HL-60 (cell line): ENCODE measurements around the gene RBMS3.

Source experiments
- DNase-seq, 2 experiments: peaks; one replicate each; pipeline ENCODE4 v3.0.0-alpha.2; 2010 to 2020; ENCODE audit warnings: low read depth in 1 of 2, low spot score in 1 of 2
- H3K27ac ChIP-seq: fragments of 250-450 bp; sonication (Bioruptor Pico); replicated peaks from 2 replicates; pipeline ENCODE4 v1.5.1; 2020; ENCODE audit warnings: mild to moderate bottlenecking, moderate library complexity
- H3K27me3 ChIP-seq: fragments of 250-450 bp; sonication (Bioruptor Pico); 2 replicates; pipeline ENCODE4 v1.5.1; 2021; ENCODE audit warnings: mild to moderate bottlenecking, moderate library complexity; ENCODE audit not compliant: insufficient read depth, poor library complexity, severe bottlenecking
- H3K4me3 ChIP-seq: replicated peaks from 2 replicates; pipeline ENCODE4 v1.5.1; 2011; ENCODE audit warnings: mild to moderate bottlenecking, control low read depth, low read length; ENCODE audit not compliant: insufficient read depth
- GABPA ChIP-seq: IDR thresholded peaks from 2 replicates; pipeline ENCODE4 v1.6.1; 2012; ENCODE audit warnings: low read depth
- POLR2AphosphoS5 ChIP-seq: IDR thresholded peaks from 2 replicates; pipeline ENCODE4 v1.6.1; 2012; ENCODE audit warnings: low read depth
- REST ChIP-seq: IDR thresholded peaks from 2 replicates; pipeline ENCODE4 v1.6.1; 2012; ENCODE audit warnings: low read depth; ENCODE audit not compliant: insufficient replicate concordance
- SPI1 ChIP-seq: IDR thresholded peaks from 2 replicates; pipeline ENCODE4 v1.6.1; 2012; ENCODE audit warnings: low read depth, mild to moderate bottlenecking, borderline replicate concordance
- TF ChIP-seq, protein P1 (sequence below): IDR thresholded peaks from one replicate; pipeline ENCODE4 v1.5.1; 2011; ENCODE audit warnings: low read length, control low read depth, inconsistent platforms; ENCODE audit not compliant: insufficient read depth

The RBMS3 gene

DNA sequence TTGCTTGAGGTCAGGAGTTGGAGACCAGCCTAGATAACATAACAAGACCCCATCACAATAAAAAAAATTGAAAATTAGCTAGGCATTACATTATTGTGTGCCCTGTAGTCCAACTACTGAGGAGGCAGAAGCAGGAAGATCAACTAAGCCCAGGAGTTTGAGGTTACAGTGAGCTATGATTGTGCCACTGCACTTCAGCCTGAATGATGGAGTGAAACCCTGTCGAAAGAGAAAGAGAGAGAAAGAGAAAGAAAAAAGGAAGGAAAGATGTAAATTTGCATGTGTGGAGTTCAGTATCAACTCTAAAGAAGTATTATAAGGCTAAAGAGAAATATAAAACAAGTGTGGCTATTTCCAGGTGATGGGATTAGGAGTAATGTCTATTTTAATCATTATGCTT, 661.4 kb downstream of the RBMS3 start:
- no peaks in the 10 kb centered on the region for H3K27me3 ChIP-seq
- H3K27ac ChIP-seq = no peak overlapping the region
- TF ChIP-seq, protein P1, sequence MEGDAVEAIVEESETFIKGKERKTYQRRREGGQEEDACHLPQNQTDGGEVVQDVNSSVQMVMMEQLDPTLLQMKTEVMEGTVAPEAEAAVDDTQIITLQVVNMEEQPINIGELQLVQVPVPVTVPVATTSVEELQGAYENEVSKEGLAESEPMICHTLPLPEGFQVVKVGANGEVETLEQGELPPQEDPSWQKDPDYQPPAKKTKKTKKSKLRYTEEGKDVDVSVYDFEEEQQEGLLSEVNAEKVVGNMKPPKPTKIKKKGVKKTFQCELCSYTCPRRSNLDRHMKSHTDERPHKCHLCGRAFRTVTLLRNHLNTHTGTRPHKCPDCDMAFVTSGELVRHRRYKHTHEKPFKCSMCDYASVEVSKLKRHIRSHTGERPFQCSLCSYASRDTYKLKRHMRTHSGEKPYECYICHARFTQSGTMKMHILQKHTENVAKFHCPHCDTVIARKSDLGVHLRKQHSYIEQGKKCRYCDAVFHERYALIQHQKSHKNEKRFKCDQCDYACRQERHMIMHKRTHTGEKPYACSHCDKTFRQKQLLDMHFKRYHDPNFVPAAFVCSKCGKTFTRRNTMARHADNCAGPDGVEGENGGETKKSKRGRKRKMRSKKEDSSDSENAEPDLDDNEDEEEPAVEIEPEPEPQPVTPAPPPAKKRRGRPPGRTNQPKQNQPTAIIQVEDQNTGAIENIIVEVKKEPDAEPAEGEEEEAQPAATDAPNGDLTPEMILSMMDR = no peak
- TF ChIP-seq REST (no peak), POLR2AphosphoS5 (no peak), GABPA (no peak), SPI1 (no peak)
- H3K4me3 ChIP-seq = no peak overlapping the region
- DNase-seq = no peak

DNA sequence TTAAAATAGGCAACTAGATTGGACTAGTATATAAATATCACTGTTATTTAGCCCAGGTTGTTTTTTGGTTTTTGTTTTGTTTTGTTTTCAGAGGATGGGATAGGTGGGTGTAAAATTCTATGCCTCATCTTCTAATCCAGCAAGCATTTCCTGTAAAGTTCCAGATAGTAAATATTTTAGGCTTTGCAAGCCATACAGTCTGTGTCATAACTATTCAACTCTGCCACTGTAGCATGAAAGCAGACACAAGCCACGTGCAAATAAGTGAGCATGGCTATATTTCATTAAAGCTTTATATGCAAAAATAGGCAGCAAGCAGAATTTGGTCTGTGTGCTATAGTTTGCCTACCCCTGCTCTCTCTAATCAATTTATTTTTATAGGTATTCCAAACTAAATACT, 668.3 kb downstream of the RBMS3 start:
- Histone ChIP-seq H3K27me3 (no peaks in the 10 kb centered on the region), H3K4me3 (no peak overlapping the region), H3K27ac (no peak overlapping the region)
- TF ChIP-seq, protein P1 = no peak
- TF ChIP-seq POLR2AphosphoS5 (no peak), SPI1 (no peak), GABPA (no peak), REST (no peak)
- DNase-seq = no peak

- no peaks in the 10 kb centered on the region for H3K27me3 ChIP-seq
- no peak overlapping the region for H3K4me3 ChIP-seq
- TF ChIP-seq SPI1 = no peak
- TF ChIP-seq REST = no peak
- no peak for TF ChIP-seq GABPA
- no peak for TF ChIP-seq POLR2AphosphoS5
- TF ChIP-seq, protein P1 = no peak
- DNase-seq = no peak
- H3K27ac ChIP-seq = no peak overlapping the region
These were observed 669.2 kb downstream of the RBMS3 start for GRCh38 chr3:29949940-29950616.
